GM23338 (cell line): Measurements from ENCODE around the gene SLC30A7. TPM values are rescaled to one million over a fixed set of nuclear protein-coding genes. Genes with fewer than 3 reads are reported as not detected.

ENCODE experiments used
- ATAC-seq: fragments of 200-7000 bp; cut with Tn5 transposase; 3 replicates; pipeline ENCODE4 v1.9.1; 2020
- DNase-seq: peaks from one replicate; pipeline ENCODE4 v3.0.0-alpha.2; 2015; ENCODE audit warnings: low spot score
- H2AFZ ChIP-seq: fragments of 200-600 bp; sonication (generic); 2 replicates; pipeline ENCODE4 v1.8.0; 2016; ENCODE audit warnings: antibody characterized with exemption, mild to moderate bottlenecking, moderate library complexity
- H3F3A ChIP-seq: fragments of 200-600 bp; sonication (generic); replicated peaks from 2 replicates; pipeline ENCODE4 v1.8.0; 2017; ENCODE audit warnings: antibody characterized with exemption, mixed run types, low read depth
- H3K27ac ChIP-seq: fragments of 200-600 bp; sonication (generic); 2 replicates; pipeline ENCODE4 v1.6.1; 2016; ENCODE audit warnings: low read depth
- H3K27me3 ChIP-seq: fragments of 200-600 bp; sonication (generic); 2 replicates; pipeline ENCODE4 v1.8.0; 2016; ENCODE audit warnings: mild to moderate bottlenecking, mixed run types, moderate library complexity; ENCODE audit not compliant: insufficient read depth
- H3K36me3 ChIP-seq: fragments of 200-600 bp; sonication (generic); 2 replicates; pipeline ENCODE4 v1.8.0; 2016; ENCODE audit warnings: mild to moderate bottlenecking; ENCODE audit not compliant: insufficient read depth
- H3K4me1 ChIP-seq: fragments of 200-600 bp; sonication (generic); 2 replicates; pipeline ENCODE4 v1.8.0; 2016; ENCODE audit warnings: mild to moderate bottlenecking, moderate library complexity; ENCODE audit not compliant: insufficient read depth
- H3K4me2 ChIP-seq: fragments of 200-600 bp; sonication (generic); 2 replicates; pipeline ENCODE4 v1.7.1; 2017; ENCODE audit warnings: mixed run types
- H3K4me3 ChIP-seq: fragments of 200-600 bp; sonication (generic); 2 replicates; pipeline ENCODE4 v1.6.1; 2016; ENCODE audit warnings: mixed run types
- H3K79me2 ChIP-seq: fragments of 200-600 bp; sonication (generic); replicated peaks from 2 replicates; pipeline ENCODE4 v1.8.0; 2017; ENCODE audit warnings: mild to moderate bottlenecking; ENCODE audit not compliant: insufficient read depth
- H3K9me2 ChIP-seq: fragments of 200-600 bp; sonication (generic); 2 replicates; pipeline ENCODE4 v1.8.0; 2017; ENCODE audit not compliant: insufficient read depth
- H4K20me1 ChIP-seq: fragments of 200-600 bp; sonication (generic); replicated peaks from 2 replicates; pipeline ENCODE4 v1.8.0; 2017; ENCODE audit warnings: mild to moderate bottlenecking; ENCODE audit not compliant: insufficient read depth
- H3K27ac Mint-ChIP-seq: 2 replicates; pipeline ENCODE4 v1.8.0; 2020; ENCODE audit warnings: inconsistent platforms, mild to moderate bottlenecking, moderate library complexity, mixed read lengths
- H3K27me3 Mint-ChIP-seq: 3 replicates; pipeline ENCODE4 v1.8.0; 2022; ENCODE audit warnings: low read depth, mild to moderate bottlenecking, moderate library complexity, mixed read lengths, inconsistent platforms; ENCODE audit not compliant: insufficient read depth, poor library complexity
- H3K36me3 Mint-ChIP-seq: 3 replicates; pipeline ENCODE4 v1.8.0; 2021; ENCODE audit warnings: low read depth, mild to moderate bottlenecking, inconsistent platforms, moderate library complexity, mixed read lengths
- H3K4me1 Mint-ChIP-seq: 3 replicates; pipeline ENCODE4 v1.8.0; 2020; ENCODE audit warnings: mild to moderate bottlenecking, inconsistent platforms, mixed read lengths
- H3K4me3 Mint-ChIP-seq: 3 replicates; pipeline ENCODE4 v1.8.0; 2021; ENCODE audit warnings: moderate library complexity, mild to moderate bottlenecking, inconsistent platforms, mixed read lengths
- H3K9me3 Mint-ChIP-seq: 3 replicates; pipeline ENCODE4 v1.8.0; 2020; ENCODE audit warnings: moderate library complexity, mild to moderate bottlenecking, inconsistent platforms, mixed read lengths
- CREB1 ChIP-seq: fragments of 250-450 bp; sonication (Bioruptor Pico); IDR thresholded peaks from 2 replicates; pipeline ENCODE4 v1.5.0; 2020; ENCODE audit warnings: low read depth, mild to moderate bottlenecking, moderate library complexity
- CTCF ChIP-seq, 2 experiments: fragments of 200-600 bp in 1 of 2; sonication (generic) in 1 of 2; conservative IDR thresholded peaks; 2 replicates each; pipeline versions ENCODE4 v1.5.1 to v1.6.1; 2016 to 2017; ENCODE audit warnings: antibody characterized with exemption in 2 of 2, low read depth in 2 of 2, mild to moderate bottlenecking in 2 of 2, moderate library complexity in 1 of 2
- ETS1 ChIP-seq: IDR thresholded peaks from 2 replicates; pipeline ENCODE4 v1.6.1; 2016; ENCODE audit warnings: antibody characterized with exemption
- EZH2 ChIP-seq: fragments of 200-600 bp; sonication (generic); IDR thresholded peaks from one replicate; pipeline ENCODE4 v1.8.0; 2017; ENCODE audit warnings: antibody characterized with exemption, mild to moderate bottlenecking, low read depth; ENCODE audit not compliant: unreplicated experiment
- EZH2phosphoT487 ChIP-seq: fragments of 200-600 bp; sonication (generic); IDR thresholded peaks from one replicate; pipeline ENCODE4 v1.8.1; 2018; ENCODE audit warnings: antibody characterized with exemption; ENCODE audit not compliant: unreplicated experiment
- JUNB ChIP-seq: IDR thresholded peaks from one replicate; pipeline ENCODE4 v1.6.1; 2016; ENCODE audit warnings: antibody characterized with exemption; ENCODE audit not compliant: unreplicated experiment
- NANOG ChIP-seq: IDR thresholded peaks from 2 replicates; pipeline ENCODE4 v1.6.1; 2016; ENCODE audit warnings: antibody characterized with exemption, borderline replicate concordance
- POLR2AphosphoS5 ChIP-seq: IDR thresholded peaks from 2 replicates; pipeline ENCODE4 v1.6.1; 2016; ENCODE audit warnings: antibody characterized with exemption, low read depth
- REST ChIP-seq: IDR thresholded peaks from one replicate; pipeline ENCODE4 v1.6.1; 2018; ENCODE audit warnings: antibody characterized with exemption; ENCODE audit not compliant: unreplicated experiment
- STAT1 ChIP-seq: IDR thresholded peaks from one replicate; pipeline ENCODE4 v1.6.1; 2016; ENCODE audit warnings: antibody characterized with exemption; ENCODE audit not compliant: unreplicated experiment
- ZNF114 ChIP-seq: fragments of 250-450 bp; sonication (Bioruptor Pico); IDR thresholded peaks from 2 replicates; pipeline ENCODE4 v1.5.0; 2020; ENCODE audit warnings: mild to moderate bottlenecking, moderate library complexity
- ZNF331 ChIP-seq: fragments of 250-450 bp; sonication (Bioruptor Pico); IDR thresholded peaks from 2 replicates; pipeline ENCODE4 v1.5.0; 2020; ENCODE audit warnings: low read depth, mild to moderate bottlenecking, moderate library complexity
- ZNF462 ChIP-seq: fragments of 250-450 bp; sonication (Bioruptor Pico); IDR thresholded peaks from 2 replicates; pipeline ENCODE4 v1.5.0; 2020; ENCODE audit warnings: mild to moderate bottlenecking, moderate library complexity
- polyA plus RNA-seq: library from polyadenylated mRNA; unstranded; fragments of >200 nt; fragmentation: Nextera tagmentation; extraction: Ambion mirVana; gene quantifications from 2 replicates; pipeline ENCODE4 v1.2.1, GENCODE V29; 2016
- total RNA-seq: library from RNA; depleted of rRNA; stranded (reverse); fragments of >200 nt; shearing (Covaris generic); gene quantifications from 2 replicates; pipeline ENCODE4 v1.2.3, GENCODE V29; 2014

Gene SLC30A7
- total and polyA plus RNA-seq, 2 experiments from 2014 or later = 9.8 to 25.1 TPM

- TF ChIP-seq CTCF (conservative IDR thresholded peaks at IDR 0.05; ENCODE audit: low read depth in 2 of 2) (no peak), STAT1 (no peak), ZNF114 (no peak), CREB1 (no peak), REST (no peak), ETS1 (no peak), NANOG (no peak), ZNF462 (CRISPR knock-in tag) (no peak), ZNF331 (no peak), JUNB (no peak), POLR2AphosphoS5 (no peak), EZH2 (no peak), EZH2phosphoT487 (no peak)
- ATAC-seq = no peak
- peaks cover 29% of the 10 kb centered on the region for H3K27me3 Mint-ChIP-seq
- Histone ChIP-seq H3K4me1 (no peaks in the 10 kb centered on the region), H3K4me3 (no peak overlapping the region), H3K9me2 (no peaks in the 10 kb centered on the region), H4K20me1 (no peaks in the 10 kb centered on the region), H3F3A (no peaks in the 10 kb centered on the region), H3K27ac (no peak overlapping the region), H3K36me3 (no peaks in the 10 kb centered on the region), H3K79me2 (no peaks in the 10 kb centered on the region), H3K4me2 (no peak overlapping the region), H2AFZ (no peak overlapping the region), H3K27me3 (peaks cover 33% of the 10 kb centered on the region)
- no peak overlapping the region for H3K4me3 Mint-ChIP-seq
- DNase-seq = no peak
- H3K27ac Mint-ChIP-seq = no peak overlapping the region
- H3K4me1 Mint-ChIP-seq = no peaks in the 10 kb centered on the region
- no peaks in the 10 kb centered on the region; the same call in 2 of the 3 replicates for H3K9me3 Mint-ChIP-seq
- H3K36me3 Mint-ChIP-seq = no peaks in the 10 kb centered on the region
Observed at GRCh38 chr1:100852976-100853375, 42.9 kb upstream of the SLC30A7 start.
